Loucy (cell line): ENCODE measurements around the gene PHF14.

Source experiments
- CTCF ChIP-seq: fragments of 200-600 bp; sonication (generic); conservative IDR thresholded peaks from 2 replicates; pipeline ENCODE4 v1.5.1; 2014; ENCODE audit warnings: mild to moderate bottlenecking, antibody characterized with exemption, low read length
- EZH2phosphoT487 ChIP-seq: fragments of 200-600 bp; IDR thresholded peaks from 2 replicates; pipeline ENCODE4 v1.6.1; 2018; ENCODE audit warnings: antibody characterized with exemption, mild to moderate bottlenecking, moderate library complexity, borderline replicate concordance

GRCh38 chr7:11026452-11027359 is 53.0 kb downstream of the PHF14 start:
- TF ChIP-seq CTCF (no peak), EZH2phosphoT487 (no peak)
